NCI-H187 (cell line): ENCODE measurements around the gene TMEM134.
"Not testable (repeated sequence)": the region's sequence is repeated elsewhere in the genome, so short reads cannot be mapped to it uniquely, and the experiment has no call there.

ENCODE experiments used
- DNase-seq, 2 experiments: peaks; one replicate each; lab custom pipeline; 2025; lab: John Stamatoyannopoulos, UW

Gene TMEM134

GRCh38 chr11:67438158-67438902 lies 30.7 kb downstream of the TMEM134 start:
- no peak for DNase-seq

GRCh38 chr11:67437809-67438157 lies 31.3 kb downstream of the TMEM134 start:
- DNase-seq = no peak

GRCh38 chr11:67437082-67437808 lies 31.8 kb downstream of the TMEM134 start, which contains the start of gene PTPRCAP:
Gene PTPRCAP (minus strand): TSS chr11:67437682. CDS start chr11:67437619, 63 bp downstream.
- DNase-seq = no peak

GRCh38 chr11:67436459-67437081 lies 32.5 kb downstream of the TMEM134 start:
- no peak for DNase-seq

GRCh38 chr11:67435727-67436458 lies 33.2 kb downstream of the TMEM134 start:
- DNase-seq = no peak

- no peak for DNase-seq
These were observed 33.9 kb downstream of the TMEM134 start for GRCh38 chr11:67435031-67435726.

GRCh38 chr11:67434395-67434881 lies 34.6 kb downstream of the TMEM134 start:
- no peak for DNase-seq

- no peak for DNase-seq
These were observed 35.3 kb downstream of the TMEM134 start for GRCh38 chr11:67433536-67434394.

GRCh38 chr11:67432655-67433349 lies 36.2 kb downstream of the TMEM134 start:
- DNase-seq = no peak

GRCh38 chr11:67431346-67432249 lies 37.5 kb downstream of the TMEM134 start:
- no peak for DNase-seq

GRCh38 chr11:67429722-67430121 lies 39.3 kb downstream of the TMEM134 start:
- DNase-seq = no peak

GRCh38 chr11:67429038-67429668 lies 39.9 kb downstream of the TMEM134 start:
- DNase-seq = no peak

GRCh38 chr11:67428052-67429001 lies 40.7 kb downstream of the TMEM134 start, which contains the start of gene RPS6KB2:
Gene RPS6KB2 (plus strand): TSS chr11:67428494. CDS start chr11:67428546, 52 bp downstream.
- DNase-seq = peak; percentile 93 to 97

GRCh38 chr11:67427364-67427859 lies 41.6 kb downstream of the TMEM134 start:
- DNase-seq = not testable (repeated sequence)

GRCh38 chr11:67423891-67424613 lies 45.0 kb downstream of the TMEM134 start:
- DNase-seq = no peak

- DNase-seq = no peak
These were observed 45.6 kb downstream of the TMEM134 start for GRCh38 chr11:67423466-67423865.
